ENCODE measurements around the gene UXS1.

UXS1 gene

GRCh38 chr2:106107509-106108131, 86.5 kb downstream of the UXS1 start:
- DNase-seq = no peak

DNA sequence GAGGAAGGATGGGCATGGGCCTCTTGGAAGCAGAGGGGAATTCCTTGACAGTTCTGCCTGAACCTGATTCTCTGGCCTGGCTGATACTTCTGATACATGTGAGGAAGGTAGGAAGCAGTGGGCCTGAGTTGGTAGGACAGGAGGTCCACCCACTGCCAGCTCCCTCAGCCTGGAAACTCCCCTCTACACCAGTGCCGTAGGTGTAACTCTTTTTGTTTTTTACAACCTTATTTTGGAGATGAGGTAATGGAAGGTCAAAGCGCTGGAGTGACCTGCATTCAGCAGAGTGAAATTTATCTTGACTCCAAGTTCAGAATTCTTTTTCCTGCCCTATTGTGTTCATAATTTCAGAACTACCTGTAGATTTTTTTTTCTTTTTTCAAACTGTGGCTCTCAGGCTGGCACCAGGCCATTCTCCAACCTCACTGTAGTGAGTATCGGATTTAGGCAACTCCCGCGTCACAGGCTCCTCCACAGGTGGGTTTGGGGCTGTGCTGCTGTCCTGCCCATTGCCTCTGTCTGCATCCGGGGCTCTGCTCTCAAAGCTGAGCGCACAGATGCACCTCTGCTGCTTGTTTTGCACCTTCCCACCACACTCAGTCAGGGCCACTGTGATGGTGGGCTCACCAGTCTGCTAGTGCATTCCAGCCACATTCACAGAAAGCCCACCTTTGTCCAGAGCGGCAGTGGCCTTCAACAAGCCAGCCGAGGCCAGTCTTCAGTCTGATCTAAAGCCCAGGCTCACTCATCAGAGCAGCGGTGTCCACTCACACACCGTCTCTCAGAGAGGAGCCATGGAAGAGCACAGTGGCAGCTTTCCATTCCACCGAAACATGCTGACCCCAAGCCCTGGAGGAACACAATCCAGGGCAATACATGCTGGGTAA, 87.2 kb downstream of the UXS1 start:
- no peak for DNase-seq

DNA sequence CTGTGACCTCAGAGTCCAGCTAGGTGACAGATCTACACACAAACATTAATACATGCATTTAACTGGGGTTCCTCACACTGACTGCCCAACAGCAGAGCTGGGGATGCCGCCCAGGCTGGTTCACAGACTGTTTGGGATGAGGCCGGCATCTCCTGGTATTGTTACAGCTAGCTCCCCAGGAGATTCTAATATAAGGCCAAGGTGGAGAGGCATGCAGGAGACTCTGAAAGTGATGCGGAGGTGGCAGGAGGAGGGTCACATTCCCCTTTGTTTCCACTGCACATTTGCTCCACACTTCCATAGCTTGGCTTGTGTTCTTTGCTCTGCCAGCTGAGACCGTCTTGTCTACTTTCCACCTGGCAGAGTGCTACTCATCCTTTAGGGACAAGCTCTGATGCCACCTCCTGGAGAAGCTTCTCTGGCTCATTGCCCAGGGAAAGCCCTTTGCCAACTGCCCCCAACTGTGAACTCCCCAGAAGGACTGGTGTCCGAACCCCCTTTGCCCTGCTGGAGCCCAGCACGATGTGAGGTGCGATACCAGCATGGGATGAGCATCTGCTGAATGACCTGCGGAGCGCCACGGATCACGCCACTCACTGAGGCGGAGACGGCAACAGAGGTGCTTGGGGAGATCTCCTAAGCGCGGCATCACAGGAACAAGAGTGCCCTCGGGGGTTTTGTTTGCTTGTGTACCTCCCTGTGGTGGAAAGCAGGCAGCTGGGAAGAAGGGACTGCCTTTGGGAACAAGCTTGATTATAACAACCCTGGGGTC, 88.8 kb downstream of the UXS1 start:
- DNase-seq = no peak

DNA sequence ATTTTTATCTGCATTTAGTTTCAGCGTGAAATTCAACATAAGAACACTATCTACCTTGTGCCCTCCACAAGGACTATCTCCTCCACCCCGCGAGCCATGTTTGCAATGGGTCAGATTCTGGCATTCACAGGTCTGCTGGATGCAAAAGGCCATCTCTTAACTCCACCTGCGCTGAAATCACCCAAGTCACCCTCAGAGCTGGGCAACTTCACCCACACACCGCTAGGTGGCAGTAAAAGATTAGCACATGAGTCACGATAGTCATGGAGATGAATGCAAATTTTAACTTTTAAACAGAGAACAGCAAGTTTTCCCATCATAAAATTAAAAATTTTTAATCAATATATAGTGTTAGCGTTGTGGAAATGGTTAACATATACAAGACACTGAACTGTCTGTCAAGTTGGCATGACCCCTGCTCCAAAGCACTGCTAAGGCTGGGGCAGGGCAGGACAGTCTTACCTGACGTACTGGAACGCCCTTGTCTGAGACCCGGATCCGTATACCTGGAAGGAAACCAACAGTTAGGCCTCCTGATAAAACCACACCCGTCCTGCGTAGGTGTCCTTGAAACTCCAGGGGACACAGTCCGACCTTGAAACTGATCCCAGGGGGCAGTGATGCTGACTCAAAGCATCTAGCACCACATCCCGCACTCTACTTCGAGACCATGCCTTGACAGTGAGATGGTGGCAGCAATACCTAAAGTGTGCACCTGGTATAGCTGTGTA, 89.6 kb downstream of the UXS1 start:
- peak; percentile 71 for DNase-seq

DNA sequence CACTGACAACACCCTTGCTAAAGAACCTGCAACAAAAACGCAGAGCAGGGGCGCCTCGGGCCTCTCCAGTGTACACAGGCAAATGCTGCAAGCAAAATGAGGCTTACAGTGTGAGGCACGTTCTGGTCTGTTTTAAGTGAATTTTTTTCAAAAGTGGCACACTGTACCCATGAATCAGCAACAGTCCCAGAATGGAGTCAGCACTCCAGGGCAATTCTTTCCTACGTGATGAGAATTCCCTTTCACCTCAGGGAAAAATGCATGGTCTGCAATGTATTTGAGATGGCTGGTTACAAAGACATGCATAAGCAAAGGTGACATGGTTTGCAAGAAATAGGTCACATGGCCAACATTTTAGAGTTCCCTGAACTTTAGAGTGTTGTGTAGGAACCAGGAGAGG, 94.4 kb downstream of the UXS1 start:
- no peak for DNase-seq

DNA sequence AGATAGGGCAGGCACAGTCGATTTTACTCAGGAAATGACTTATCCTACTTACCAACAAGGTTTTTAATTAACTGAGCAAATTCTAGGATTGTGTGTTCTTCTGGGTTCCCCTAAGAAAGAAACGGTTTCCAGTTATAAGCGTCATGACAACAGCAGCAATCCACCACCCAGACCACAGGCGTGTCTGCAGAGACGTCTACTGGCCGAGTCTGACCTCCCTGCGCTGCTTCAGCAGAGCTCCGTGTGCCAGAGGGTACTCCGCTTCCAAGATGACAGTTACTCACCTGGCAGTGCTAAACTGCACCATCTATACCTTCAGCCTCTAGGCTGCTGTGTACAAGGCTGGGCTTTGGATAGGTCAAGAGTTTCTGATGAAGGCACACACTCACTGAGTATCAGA, 95.4 kb downstream of the UXS1 start:
- DNase-seq = no peak

- no peak for DNase-seq
Observed at GRCh38 chr2:106098081-106098480, 96.0 kb downstream of the UXS1 start.

DNA sequence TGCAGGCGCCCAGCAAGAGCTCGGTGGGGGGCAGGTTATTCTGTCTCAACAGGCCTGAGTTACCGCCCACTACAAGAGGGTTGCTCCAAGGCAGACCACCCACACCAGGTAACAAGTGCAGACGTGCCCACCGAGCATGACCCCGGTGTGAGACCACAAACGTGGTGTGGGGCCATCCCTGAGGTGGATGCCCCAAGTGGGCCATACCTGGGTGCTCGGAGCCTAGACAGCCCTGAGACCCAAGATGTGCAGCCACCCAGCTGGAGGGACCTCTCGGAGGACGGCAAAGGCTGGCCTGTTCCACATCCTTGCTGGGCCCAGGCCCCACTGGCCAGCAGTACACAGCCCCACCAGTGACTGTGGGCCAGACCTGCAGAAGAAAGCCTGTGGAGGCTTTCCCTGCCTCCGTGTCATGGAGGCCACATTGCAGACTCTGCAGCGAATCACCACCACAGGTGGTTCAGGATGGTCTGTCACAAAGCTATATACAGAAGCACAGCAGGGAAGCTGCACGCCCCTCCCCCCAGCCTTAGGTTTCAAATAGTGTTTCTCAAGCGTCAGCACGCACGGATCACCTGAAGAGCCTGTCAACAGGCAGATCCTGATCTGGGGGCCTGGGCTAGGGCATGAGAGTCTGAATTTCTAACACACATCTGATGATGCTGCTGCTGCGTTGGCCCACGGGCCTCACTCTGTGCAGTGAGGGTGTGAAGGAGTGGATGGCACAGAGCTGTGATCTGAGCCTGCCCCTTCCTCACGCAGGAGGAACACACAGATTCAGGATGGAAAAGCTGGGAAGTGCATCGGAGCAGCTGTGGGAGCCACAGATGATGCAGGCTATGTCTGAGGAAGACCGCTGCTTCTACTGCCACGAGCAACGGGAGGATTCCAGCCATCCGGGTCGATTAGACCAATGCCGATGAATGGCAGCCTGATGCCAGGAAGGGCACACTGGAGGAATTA, 96.8 kb downstream of the UXS1 start:
- DNase-seq = no peak

- DNase-seq = no peak
Observed at GRCh38 chr2:106096299-106097037, 97.6 kb downstream of the UXS1 start.

DNA sequence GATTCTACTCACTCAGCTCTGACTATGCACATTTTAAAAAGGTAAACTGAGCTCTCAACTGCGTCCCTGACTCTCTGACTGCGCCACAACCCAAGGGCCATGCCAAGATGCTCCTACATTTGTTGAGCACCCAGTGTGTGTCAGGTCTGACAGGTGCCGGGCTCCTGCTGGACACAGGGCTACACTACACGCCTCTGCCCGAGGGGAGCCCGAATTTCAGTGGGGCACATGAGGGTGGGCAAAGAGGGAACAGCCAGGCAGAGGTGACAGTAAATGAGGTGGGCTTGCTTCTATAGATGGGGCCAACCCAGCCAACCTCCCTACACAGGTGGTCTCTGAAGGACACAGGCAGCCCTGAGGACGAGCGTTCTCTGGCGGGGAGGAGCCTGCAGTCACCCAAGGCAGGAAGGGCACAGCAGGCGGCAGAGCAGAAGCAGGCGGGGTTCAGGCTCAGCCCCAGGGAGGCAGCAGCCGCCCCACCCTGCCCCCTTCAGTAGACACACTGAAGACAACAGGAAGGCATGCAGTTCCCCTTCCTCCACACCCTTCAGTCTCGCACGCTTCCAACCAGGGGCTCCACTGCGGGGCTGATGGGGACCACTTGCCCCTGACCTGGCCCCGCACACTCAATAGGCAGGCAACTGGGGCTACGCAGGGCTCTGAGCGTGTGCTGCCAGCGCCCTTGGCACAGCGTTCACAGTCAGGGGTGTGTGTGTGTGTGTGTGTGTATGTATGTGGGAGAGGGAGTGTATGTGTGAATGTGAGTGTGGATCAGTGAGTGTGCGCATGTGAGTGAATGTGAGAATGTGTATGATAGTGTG, 98.4 kb downstream of the UXS1 start:
- DNase-seq = peak; percentile 26

DNA sequence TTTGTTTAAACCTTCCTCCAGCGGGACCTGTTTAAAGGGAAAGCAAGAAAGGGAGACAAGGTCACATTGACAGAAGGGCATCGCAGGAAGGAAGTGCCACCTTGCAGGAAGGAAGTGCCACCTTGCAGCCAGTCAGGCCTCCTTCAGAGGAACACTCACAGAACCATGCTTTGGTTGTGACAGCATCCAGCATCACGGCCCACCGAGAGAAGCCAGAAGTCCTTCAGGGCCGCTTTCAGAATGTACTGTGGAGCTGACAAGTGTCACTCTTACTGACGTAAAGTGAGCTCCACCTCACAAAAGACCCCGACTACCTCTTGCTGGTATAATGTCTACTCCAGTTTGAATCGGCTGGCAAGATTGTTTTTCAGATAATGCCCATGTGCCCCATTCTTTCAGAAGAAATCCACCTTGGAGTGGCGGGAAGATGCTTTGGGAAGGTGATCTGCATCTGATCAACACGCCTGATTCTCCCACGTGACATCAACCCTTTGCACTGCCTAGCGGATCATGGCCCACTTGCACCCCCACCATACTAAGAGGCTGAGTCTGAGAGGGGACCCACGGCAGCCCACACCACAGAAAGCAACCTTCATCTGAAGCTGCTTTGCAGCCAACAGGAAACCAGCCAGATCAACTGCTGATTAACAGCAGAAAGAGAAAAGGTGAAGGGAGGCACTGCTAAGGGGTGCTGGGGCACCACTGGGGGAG, 99.8 kb downstream of the UXS1 start:
- DNase-seq = no peak

DNA sequence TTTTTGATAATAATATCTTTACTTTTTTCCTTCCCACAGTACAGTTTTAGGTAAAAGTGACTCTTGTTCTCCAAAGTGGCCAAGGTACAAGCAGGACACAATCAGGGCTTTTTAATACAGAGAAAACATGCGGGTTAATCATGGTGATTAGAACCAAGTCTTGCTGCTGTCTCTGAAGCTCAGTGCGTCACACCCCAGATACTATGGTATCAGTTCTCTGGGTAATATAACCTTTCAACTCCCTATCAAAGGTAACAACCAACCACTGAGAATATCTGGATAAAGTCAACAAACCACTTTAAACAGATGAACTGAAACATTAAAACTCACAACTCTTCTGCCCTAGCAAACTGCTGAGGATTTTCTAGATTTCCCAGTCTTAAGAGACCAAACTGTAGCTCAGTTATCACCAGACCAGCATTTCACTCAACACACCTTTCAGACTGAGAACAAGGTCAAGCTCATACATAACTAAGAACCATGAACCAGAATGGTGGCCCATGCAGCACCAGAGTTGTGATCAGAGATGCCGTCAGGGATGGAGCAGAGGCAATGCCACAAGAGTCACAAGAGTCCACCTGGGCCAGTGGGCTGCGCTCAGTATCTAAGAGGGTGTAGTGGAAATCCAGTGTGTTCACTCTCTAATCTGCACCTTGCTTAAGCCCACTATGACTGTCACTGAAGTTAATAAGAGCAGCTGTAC, 103.0 kb downstream of the UXS1 start:
- DNase-seq = no peak

GRCh38 chr2:106089611-106090010, 104.5 kb downstream of the UXS1 start:
- no peak for DNase-seq

- no peak for DNase-seq
Observed at GRCh38 chr2:106085181-106085940, 108.7 kb downstream of the UXS1 start.

GRCh38 chr2:106080959-106081358, 113.1 kb downstream of the UXS1 start:
- DNase-seq = no peak

DNA sequence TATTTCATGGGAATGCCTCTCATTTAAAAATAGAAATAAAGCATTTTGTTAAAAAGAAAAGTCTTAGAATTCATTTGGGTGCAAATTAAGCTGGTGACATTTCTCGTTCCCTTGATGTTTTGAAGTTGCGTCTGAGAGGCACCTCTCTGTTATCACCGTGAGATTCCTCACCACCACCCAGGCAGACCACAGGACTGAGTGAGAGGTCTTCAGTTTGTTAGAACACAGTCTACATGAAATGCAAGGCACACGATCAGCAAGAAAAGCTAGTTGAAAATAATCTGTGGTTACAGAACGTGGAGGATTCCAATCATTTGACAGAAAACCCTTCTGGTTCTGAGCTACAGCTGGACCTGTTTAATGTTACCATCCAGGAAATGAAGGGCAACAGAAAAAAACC, 116.0 kb downstream of the UXS1 start:
- no peak for DNase-seq

DNA sequence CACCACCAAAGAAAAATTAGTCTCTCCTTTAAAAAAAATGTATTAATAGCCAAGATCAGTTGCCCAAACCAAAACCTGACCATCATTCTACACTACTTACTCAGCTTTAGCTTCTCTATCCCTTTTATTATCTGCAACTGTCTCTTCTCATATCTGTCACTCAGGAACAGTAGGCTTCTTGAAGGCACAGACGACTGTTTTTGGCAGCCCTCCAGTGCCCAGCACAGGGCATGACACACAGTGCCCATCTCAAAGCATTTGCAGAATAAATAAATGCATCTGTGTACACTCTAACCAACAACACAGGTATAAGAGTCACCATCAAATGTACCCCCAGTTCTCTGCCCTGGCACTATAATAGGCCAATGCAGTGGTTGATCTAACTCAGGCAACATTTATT, 117.2 kb downstream of the UXS1 start:
- no peak for DNase-seq

- no peak for DNase-seq
Observed at GRCh38 chr2:106075048-106075447, 119.1 kb downstream of the UXS1 start.
